ENCODE results near the gene CAT. TPM values are rescaled to one million over a fixed set of nuclear protein-coding genes. Genes with fewer than 3 reads are reported as not detected.

The CAT gene
- total RNA-seq, 2 donors from 2014 or later = 98.8 to 148 TPM

GRCh38 chr11:34446386-34446785 is 7.7 kb downstream of the CAT start:
- WGBS, 2 donors = 65 to 80% methylated on average over 5 of the region's 5 CpGs
- ATAC-seq = no peak
- no peaks in the 10 kb centered on the region for H3K9me3 ChIP-seq
- intact Hi-C loops (cut with DNase I) = no loop called here
- no peak for DNase-seq
- no peak overlapping the region for H3K27ac ChIP-seq
- TF ChIP-seq, protein P1, sequence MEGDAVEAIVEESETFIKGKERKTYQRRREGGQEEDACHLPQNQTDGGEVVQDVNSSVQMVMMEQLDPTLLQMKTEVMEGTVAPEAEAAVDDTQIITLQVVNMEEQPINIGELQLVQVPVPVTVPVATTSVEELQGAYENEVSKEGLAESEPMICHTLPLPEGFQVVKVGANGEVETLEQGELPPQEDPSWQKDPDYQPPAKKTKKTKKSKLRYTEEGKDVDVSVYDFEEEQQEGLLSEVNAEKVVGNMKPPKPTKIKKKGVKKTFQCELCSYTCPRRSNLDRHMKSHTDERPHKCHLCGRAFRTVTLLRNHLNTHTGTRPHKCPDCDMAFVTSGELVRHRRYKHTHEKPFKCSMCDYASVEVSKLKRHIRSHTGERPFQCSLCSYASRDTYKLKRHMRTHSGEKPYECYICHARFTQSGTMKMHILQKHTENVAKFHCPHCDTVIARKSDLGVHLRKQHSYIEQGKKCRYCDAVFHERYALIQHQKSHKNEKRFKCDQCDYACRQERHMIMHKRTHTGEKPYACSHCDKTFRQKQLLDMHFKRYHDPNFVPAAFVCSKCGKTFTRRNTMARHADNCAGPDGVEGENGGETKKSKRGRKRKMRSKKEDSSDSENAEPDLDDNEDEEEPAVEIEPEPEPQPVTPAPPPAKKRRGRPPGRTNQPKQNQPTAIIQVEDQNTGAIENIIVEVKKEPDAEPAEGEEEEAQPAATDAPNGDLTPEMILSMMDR (IDR thresholded peaks at IDR 0.05) = no peak
- no peak for TF ChIP-seq POLR2A (IDR thresholded peaks at IDR 0.05)
- H3K4me1 ChIP-seq = peaks cover 28% of the 10 kb centered on the region
- H3K27me3 ChIP-seq = no peaks in the 10 kb centered on the region
- H3K4me3 ChIP-seq = no peak overlapping the region
- H3K36me3 ChIP-seq (replicated peaks in 1 of 2; ENCODE audit: insufficient read depth in 1 of 2, low read depth in 2 of 2) = peaks cover 0 to 5% of the 10 kb centered on the region in 2 donors

GRCh38 chr11:34447044-34447443 is 8.3 kb downstream of the CAT start:
- no peak for DNase-seq
- no peak for ATAC-seq
- H3K27ac ChIP-seq = no peak overlapping the region
- H3K27me3 ChIP-seq = no peaks in the 10 kb centered on the region
- TF ChIP-seq POLR2A (IDR thresholded peaks at IDR 0.05) = no peak
- TF ChIP-seq, protein P1 (IDR thresholded peaks at IDR 0.05) = no peak
- H3K9me3 ChIP-seq = no peaks in the 10 kb centered on the region
- peaks cover 23% of the 10 kb centered on the region for H3K4me1 ChIP-seq
- H3K4me3 ChIP-seq = no peak overlapping the region
- H3K36me3 ChIP-seq (replicated peaks in 1 of 2; ENCODE audit: insufficient read depth in 1 of 2, low read depth in 2 of 2) = peaks cover 0 to 5% of the 10 kb centered on the region in 2 donors
- intact Hi-C loops (cut with DNase I) = no loop called here

GRCh38 chr11:34448223-34448994 is 9.7 kb downstream of the CAT start:
- Histone ChIP-seq H3K4me1 (peaks cover 12% of the 10 kb centered on the region), H3K36me3 (replicated peaks in 1 of 2; ENCODE audit: insufficient read depth in 1 of 2, low read depth in 2 of 2) (peaks cover 0 to 5% of the 10 kb centered on the region in 2 donors), H3K27me3 (no peaks in the 10 kb centered on the region), H3K4me3 (no peak overlapping the region), H3K9me3 (no peaks in the 10 kb centered on the region), H3K27ac (no peak overlapping the region)
- intact Hi-C loops (cut with DNase I) = no loop called here
- no peak for DNase-seq
- TF ChIP-seq, protein P1 (IDR thresholded peaks at IDR 0.05) = no peak
- no peak for TF ChIP-seq POLR2A (IDR thresholded peaks at IDR 0.05)
- ATAC-seq = no peak
- 82 to 89% methylated on average over 11 of the region's 11 CpGs for WGBS, 2 donors

GRCh38 chr11:34449013-34449412 is 10.3 kb downstream of the CAT start:
- no peak overlapping the region for H3K27ac ChIP-seq
- peaks cover 0 to 9% of the 10 kb centered on the region in 2 donors for H3K36me3 ChIP-seq (replicated peaks in 1 of 2; ENCODE audit: insufficient read depth in 1 of 2, low read depth in 2 of 2)
- no peak overlapping the region for H3K4me3 ChIP-seq
- WGBS, 2 donors = 48 to 57% methylated on average over 3 of the region's 3 CpGs
- ATAC-seq (no peak), DNase-seq (no peak)
- no peak for TF ChIP-seq POLR2A (IDR thresholded peaks at IDR 0.05)
- TF ChIP-seq, protein P1 (IDR thresholded peaks at IDR 0.05) = no peak
- no peaks in the 10 kb centered on the region for H3K27me3 ChIP-seq
- H3K4me1 ChIP-seq = peaks cover 9% of the 10 kb centered on the region
- no peaks in the 10 kb centered on the region for H3K9me3 ChIP-seq
- intact Hi-C loops (cut with DNase I) = no loop called here

GRCh38 chr11:34451053-34451452 is 12.3 kb downstream of the CAT start:
- Histone ChIP-seq H3K36me3 (replicated peaks in 1 of 2; ENCODE audit: insufficient read depth in 1 of 2, low read depth in 2 of 2) (peaks cover 0 to 9% of the 10 kb centered on the region in 2 donors), H3K4me3 (no peak overlapping the region), H3K27ac (no peak overlapping the region), H3K27me3 (no peaks in the 10 kb centered on the region), H3K9me3 (no peaks in the 10 kb centered on the region), H3K4me1 (peaks cover 17% of the 10 kb centered on the region)
- 85 to 97% methylated on average over 3 of the region's 3 CpGs for WGBS, 2 donors
- intact Hi-C loops (cut with DNase I) = no loop called here
- ATAC-seq (no peak), DNase-seq (no peak)
- no peak for TF ChIP-seq POLR2A (IDR thresholded peaks at IDR 0.05)
- TF ChIP-seq, protein P1 (IDR thresholded peaks at IDR 0.05) = no peak

Measured in body of pancreas (tissue), 4 donors.